Measurements from ENCODE around the gene BCL2L12.

- TF ChIP-seq CTCF (IDR thresholded peaks at IDR 0.05) (no peak), POLR2A (IDR thresholded peaks at IDR 0.05) (no peak)
Measured at GRCh38 chr19:49645995-49646394, 19.7 kb upstream of the BCL2L12 start.

All from esophagus squamous epithelium (tissue), 4 donors.